K562 (cell line): ENCODE data around the gene UBR3. TPM values are rescaled to one million over a fixed set of nuclear protein-coding genes. Genes with fewer than 3 reads are reported as not detected.

Source experiments
- FOXO4 ChIP-seq: fragments of 450-650 bp; formaldehyde crosslinking; IDR thresholded peaks from 2 replicates; pipeline ENCODE4 v1.4.0; 2020; ENCODE audit warnings: mild to moderate bottlenecking, moderate library complexity
- GABPA ChIP-seq: fragments of 200-800 bp; sonication (Bioruptor generic); conservative IDR thresholded peaks from 2 replicates; pipeline ENCODE4 v1.6.1; 2016; ENCODE audit warnings: low read depth, missing genetic modification characterization, missing compliant biosample characterization
- HMGN3 ChIP-seq: IDR thresholded peaks from 2 replicates; pipeline ENCODE4 v1.6.1; 2011; ENCODE audit warnings: borderline replicate concordance, low read depth, mild to moderate bottlenecking, mixed read lengths, low read length; ENCODE audit not compliant: insufficient read length; ENCODE audit errors: extremely low read depth
- MLX ChIP-seq, 2 experiments: fragments of 450-650 bp in 1 of 2; sonication (generic) in 1 of 2; formaldehyde crosslinking; conservative IDR thresholded peaks; 2 replicates each; pipeline versions ENCODE4 v1.4.0 to v1.8.1; 2020 to 2022; ENCODE audit warnings: mild to moderate bottlenecking in 1 of 2, missing genetic modification reagents in 1 of 2
- NFIC ChIP-seq: fragments of 450-650 bp; IDR thresholded peaks from 2 replicates; pipeline ENCODE4 v1.6.1; 2017; ENCODE audit warnings: mild to moderate bottlenecking, inconsistent platforms
- NRF1 ChIP-seq, 2 experiments: fragments of 450-650 bp; IDR thresholded peaks in 1 of 2; conservative IDR thresholded peaks in 1 of 2; 2 replicates each; pipeline ENCODE4 v1.6.1; 2014; ENCODE audit warnings: mild to moderate bottlenecking in 2 of 2
- POLR2H ChIP-seq: IDR thresholded peaks from 2 replicates; pipeline ENCODE4 v1.6.1; 2016; ENCODE audit warnings: missing genetic modification characterization, low read depth, mild to moderate bottlenecking, control low read depth, missing compliant biosample characterization, moderate library complexity
- RB1 ChIP-seq: fragments of 450-650 bp; IDR thresholded peaks from 2 replicates; pipeline ENCODE4 v1.6.1; 2017; ENCODE audit warnings: low read depth, mild to moderate bottlenecking
- RBFOX2 ChIP-seq: fragments of 200-400 bp; formaldehyde crosslinking; IDR thresholded peaks from 2 replicates; pipeline ENCODE4 v1.6.1; 2017; ENCODE audit warnings: low read depth, mild to moderate bottlenecking, low read length, moderate library complexity
- SIN3B ChIP-seq: fragments of 450-650 bp; IDR thresholded peaks from 2 replicates; pipeline ENCODE4 v1.6.1; 2017; ENCODE audit warnings: low read depth, mild to moderate bottlenecking, moderate library complexity
- SMAD1 ChIP-seq: fragments of 150-350 bp; IDR thresholded peaks from 2 replicates; pipeline ENCODE4 v1.6.1; 2014; ENCODE audit warnings: low read length, low read depth; ENCODE audit not compliant: partially characterized antibody
- SMC3 ChIP-seq: conservative IDR thresholded peaks from 2 replicates; pipeline ENCODE4 v1.6.1; 2011; ENCODE audit warnings: low read depth, low read length, improper control_type of control experiment; ENCODE audit not compliant: insufficient read depth
- SREBF1 ChIP-seq: fragments of 150-350 bp; IDR thresholded peaks from 2 replicates; pipeline ENCODE4 v1.6.1; 2014; ENCODE audit warnings: antibody characterized with exemption, low read depth, low read length, borderline replicate concordance
- TBP ChIP-seq: optimal IDR thresholded peaks from 2 replicates; pipeline ENCODE3; 2011; ENCODE audit warnings: low read depth, low read length, improper control_type of control experiment
- WHSC1 ChIP-seq: IDR thresholded peaks from one replicate; pipeline ENCODE4 v1.6.1; 2012; ENCODE audit warnings: low read length, control low read depth, inconsistent platforms
- ZBTB1 ChIP-seq: sonication (generic); formaldehyde crosslinking; IDR thresholded peaks from 2 replicates; pipeline ENCODE4 v1.8.1; 2023; ENCODE audit warnings: missing genetic modification reagents, low read depth, mild to moderate bottlenecking, borderline replicate concordance
- ZNF75A ChIP-seq: fragments of 450-650 bp; formaldehyde crosslinking; IDR thresholded peaks from 2 replicates; pipeline ENCODE4 v1.4.0; 2020; ENCODE audit warnings: mild to moderate bottlenecking
- ZNF76 ChIP-seq: fragments of 250-450 bp; sonication (Bioruptor Pico); IDR thresholded peaks from 2 replicates; pipeline ENCODE4 v1.4.0; 2020; ENCODE audit warnings: mild to moderate bottlenecking, moderate library complexity, borderline replicate concordance
- polyA plus RNA-seq, 8 experiments: library from polyadenylated mRNA; depleted of rRNA in 4 of 8; stranded (reverse) in 5 of 8; unstranded in 3 of 8; fragments of >200 nt; fragmentation: Nextera tagmentation in 2 of 8; fragmentation: Illumina TruSeq in 1 of 8; extraction: Ambion mirVana in 2 of 8; extraction: Trizol in 1 of 8; gene quantifications; 2 replicates each; pipeline versions ENCODE4 v1.2.1 to v1.2.3, GENCODE V29; 2011 to 2014; ENCODE audit warnings: inconsistent platforms in 1 of 8, missing spikeins in 1 of 8
- total RNA-seq, 7 experiments: library from RNA; depleted of rRNA in 6 of 7; stranded (reverse); fragments of >200 nt in 6 of 7; fragmentation: Illumina TruSeq in 2 of 7; extraction: Trizol in 2 of 7; gene quantifications; 2 replicates each; pipeline versions ENCODE4 v1.2.1 to v1.2.3, GENCODE V29; 2011 to 2021; ENCODE audit warnings: low replicate concordance in 1 of 7
- TF ChIP-seq, protein P1 (sequence below): sonication (generic); formaldehyde crosslinking; IDR thresholded peaks from 2 replicates; pipeline ENCODE4 v1.8.1; 2023; ENCODE audit warnings: mild to moderate bottlenecking, missing genetic modification reagents, moderate library complexity
- TF ChIP-seq, protein P2 (sequence below): fragments of 450-650 bp; IDR thresholded peaks from 2 replicates; pipeline ENCODE4 v1.6.1; 2018; ENCODE audit warnings: mild to moderate bottlenecking, low read depth; ENCODE audit not compliant: partially characterized antibody

UBR3 gene
- total and polyA plus RNA-seq, 9 of the 15 experiments (the other 6 are each of a cell fraction or from before 2014, with no cell fraction given), result 14.4 to 63.5 (median 40.4) TPM

DNA sequence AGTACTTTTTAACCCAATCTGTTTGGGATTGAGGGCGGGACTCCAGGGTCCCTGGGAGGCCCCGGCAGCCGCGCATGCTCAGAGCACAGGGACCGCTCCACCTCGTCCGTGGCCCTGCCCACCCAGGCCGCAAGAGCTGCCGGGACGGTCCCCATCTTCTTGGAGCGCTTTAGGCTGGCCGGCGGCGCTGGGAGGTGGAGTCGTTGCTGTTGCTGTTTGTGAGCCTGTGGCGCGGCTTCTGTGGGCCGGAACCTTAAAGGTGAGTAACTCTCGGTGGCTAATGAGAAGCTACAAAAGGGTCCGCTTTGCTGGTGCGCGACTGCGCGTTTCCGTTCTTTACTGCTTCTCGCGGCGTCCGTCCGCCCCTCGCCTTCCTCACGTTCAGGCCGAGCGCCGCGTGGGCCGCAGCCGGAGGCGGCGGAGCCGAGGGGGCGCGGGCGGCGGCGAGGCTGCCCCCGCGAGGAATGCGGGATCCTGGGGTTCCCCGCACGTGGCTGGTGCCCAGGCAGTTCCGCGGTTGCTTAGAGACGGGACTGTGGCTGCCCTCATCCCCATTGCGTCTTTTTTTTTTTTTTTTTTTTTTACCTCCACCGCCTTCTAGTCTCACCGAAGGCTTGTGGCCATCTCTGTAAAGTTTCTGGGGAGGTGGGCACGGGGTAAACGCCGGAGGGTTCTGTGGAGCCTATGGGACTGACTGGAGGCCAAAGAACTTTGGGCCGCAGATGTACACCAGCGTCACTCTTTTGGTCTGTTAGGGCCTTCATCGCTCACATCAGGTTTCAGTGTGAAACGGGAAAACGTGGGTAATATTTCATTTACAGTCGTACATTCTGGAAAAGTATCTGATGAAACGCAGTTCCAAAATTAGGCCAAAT is 28.3 kb upstream of the UBR3 start, which contains the start of gene SSB (continued):
- TF ChIP-seq, protein P1, sequence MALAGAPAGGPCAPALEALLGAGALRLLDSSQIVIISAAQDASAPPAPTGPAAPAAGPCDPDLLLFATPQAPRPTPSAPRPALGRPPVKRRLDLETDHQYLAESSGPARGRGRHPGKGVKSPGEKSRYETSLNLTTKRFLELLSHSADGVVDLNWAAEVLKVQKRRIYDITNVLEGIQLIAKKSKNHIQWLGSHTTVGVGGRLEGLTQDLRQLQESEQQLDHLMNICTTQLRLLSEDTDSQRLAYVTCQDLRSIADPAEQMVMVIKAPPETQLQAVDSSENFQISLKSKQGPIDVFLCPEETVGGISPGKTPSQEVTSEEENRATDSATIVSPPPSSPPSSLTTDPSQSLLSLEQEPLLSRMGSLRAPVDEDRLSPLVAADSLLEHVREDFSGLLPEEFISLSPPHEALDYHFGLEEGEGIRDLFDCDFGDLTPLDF (CRISPR knock-in tag), result peak; percentile 61; the same call in 1 of the 2 replicates
- TF ChIP-seq ZBTB1 (CRISPR knock-in tag) (0 out of 2 replicates have a peak, but pooled peaks have one; percentile 27), WHSC1 (no peak), MLX (CRISPR knock-in tag; conservative IDR thresholded peaks at IDR 0.05) (0 out of 4 replicates have a peak, but pooled peaks of 1 of the 2 experiments have one; percentile 42), SREBF1 (no peak), ZNF75A (CRISPR knock-in tag) (no peak), NFIC (no peak), ZNF76 (CRISPR knock-in tag) (no peak), TBP (peak; percentile 89), GABPA (peak; percentile 64), NRF1 (conservative IDR thresholded peaks at IDR 0.05 in 1 of 2, IDR thresholded peaks at IDR 0.05 in 1 of 2) (peak; percentile 99), SMC3 (0 out of 2 replicates have a peak, but pooled peaks have one; percentile 4), FOXO4 (CRISPR knock-in tag) (no peak), RBFOX2 (peak; percentile 99), SIN3B (peak; percentile 68), SMAD1 (peak; percentile 72), POLR2H (tag) (peak; percentile 83), RB1 (peak; percentile 80), HMGN3 (peak; percentile 77)
- TF ChIP-seq, protein P2, sequence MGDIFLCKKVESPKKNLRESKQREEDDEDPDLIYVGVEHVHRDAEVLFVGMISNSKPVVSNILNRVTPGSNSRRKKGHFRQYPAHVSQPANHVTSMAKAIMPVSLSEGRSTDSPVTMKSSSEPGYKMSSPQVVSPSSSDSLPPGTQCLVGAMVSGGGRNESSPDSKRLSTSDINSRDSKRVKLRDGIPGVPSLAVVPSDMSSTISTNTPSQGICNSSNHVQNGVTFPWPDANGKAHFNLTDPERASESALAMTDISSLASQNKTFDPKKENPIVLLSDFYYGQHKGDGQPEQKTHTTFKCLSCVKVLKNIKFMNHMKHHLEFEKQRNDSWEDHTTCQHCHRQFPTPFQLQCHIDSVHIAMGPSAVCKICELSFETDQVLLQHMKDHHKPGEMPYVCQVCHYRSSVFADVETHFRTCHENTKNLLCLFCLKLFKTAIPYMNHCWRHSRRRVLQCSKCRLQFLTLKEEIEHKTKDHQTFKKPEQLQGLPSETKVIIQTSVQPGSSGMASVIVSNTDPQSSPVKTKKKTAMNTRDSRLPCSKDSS, result no peak
